ENCODE measurements around the gene FANCD2.

- peak; percentile 44 to 94 for TF ChIP-seq POLR2A (IDR thresholded peaks at IDR 0.05)
- no peak for TF ChIP-seq CTCF (IDR thresholded peaks at IDR 0.05)
These were observed 89.3 kb downstream of the FANCD2 start, which contains the start of gene BRK1 for GRCh38 chr3:10115326-10116137.

Data from heart left ventricle (tissue), 13 donors.